Measurements from ENCODE around the gene WDR45B.

DNA sequence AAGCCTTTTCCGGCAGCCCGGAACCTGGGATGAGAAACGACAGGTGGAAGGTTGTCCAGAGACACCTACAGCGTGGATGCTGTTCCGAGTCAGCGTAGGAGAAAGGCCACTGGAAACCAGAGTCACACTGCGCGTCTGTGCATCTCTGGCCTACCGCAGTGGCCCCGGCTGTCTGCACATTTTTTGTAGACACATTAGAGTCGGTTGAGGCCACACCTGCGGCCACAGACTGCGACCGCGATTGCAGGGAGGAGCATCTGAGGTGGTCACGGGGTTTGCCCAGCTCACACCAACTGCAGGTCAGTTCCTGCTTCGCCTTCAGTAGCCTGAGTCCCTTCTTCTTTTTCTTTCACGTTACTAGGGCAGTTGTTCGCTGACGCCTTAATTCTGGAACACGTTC, 52.4 kb downstream of the WDR45B start:
- TF ChIP-seq, protein P1, sequence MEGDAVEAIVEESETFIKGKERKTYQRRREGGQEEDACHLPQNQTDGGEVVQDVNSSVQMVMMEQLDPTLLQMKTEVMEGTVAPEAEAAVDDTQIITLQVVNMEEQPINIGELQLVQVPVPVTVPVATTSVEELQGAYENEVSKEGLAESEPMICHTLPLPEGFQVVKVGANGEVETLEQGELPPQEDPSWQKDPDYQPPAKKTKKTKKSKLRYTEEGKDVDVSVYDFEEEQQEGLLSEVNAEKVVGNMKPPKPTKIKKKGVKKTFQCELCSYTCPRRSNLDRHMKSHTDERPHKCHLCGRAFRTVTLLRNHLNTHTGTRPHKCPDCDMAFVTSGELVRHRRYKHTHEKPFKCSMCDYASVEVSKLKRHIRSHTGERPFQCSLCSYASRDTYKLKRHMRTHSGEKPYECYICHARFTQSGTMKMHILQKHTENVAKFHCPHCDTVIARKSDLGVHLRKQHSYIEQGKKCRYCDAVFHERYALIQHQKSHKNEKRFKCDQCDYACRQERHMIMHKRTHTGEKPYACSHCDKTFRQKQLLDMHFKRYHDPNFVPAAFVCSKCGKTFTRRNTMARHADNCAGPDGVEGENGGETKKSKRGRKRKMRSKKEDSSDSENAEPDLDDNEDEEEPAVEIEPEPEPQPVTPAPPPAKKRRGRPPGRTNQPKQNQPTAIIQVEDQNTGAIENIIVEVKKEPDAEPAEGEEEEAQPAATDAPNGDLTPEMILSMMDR (IDR thresholded peaks at IDR 0.05): no peak
- TF ChIP-seq ZFX (IDR thresholded peaks at IDR 0.05; ENCODE audit: borderline replicate concordance): no peak
